ENCODE results near the gene DCAF10.
A peak's percentile ranks its signal among the peaks of the same experiment; 100 is the strongest.
"Not testable (repeated sequence)": the region's sequence is repeated elsewhere in the genome, so short reads cannot be mapped to it uniquely, and the experiment has no call there.

DCAF10 gene

GRCh38 chr9:37909836-37910235 lies 109.2 kb downstream of the DCAF10 start:
- DNase-seq: not testable (repeated sequence)

- no peak for DNase-seq
These were observed 109.7 kb downstream of the DCAF10 start for GRCh38 chr9:37910271-37910670.

DNA sequence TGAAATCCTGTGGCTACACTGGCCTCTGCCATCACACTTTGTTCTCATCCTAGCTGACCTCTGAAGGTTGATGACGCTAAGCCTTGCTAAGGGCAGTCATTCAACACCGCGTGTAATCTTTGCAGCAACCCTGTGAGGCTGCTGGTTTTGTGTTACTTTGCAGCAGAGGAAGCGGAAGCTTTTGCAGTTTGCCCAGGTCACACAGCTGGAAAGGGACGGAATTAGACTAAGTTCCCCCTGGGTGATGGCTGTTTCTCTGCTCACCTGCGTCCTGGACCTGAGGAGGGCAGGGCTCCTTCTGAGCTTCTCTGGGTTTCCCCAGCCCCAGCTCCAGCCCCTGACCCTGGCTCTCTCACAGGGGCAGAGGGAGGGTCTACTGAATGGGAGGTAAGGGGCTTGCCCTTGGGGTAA lies 110.7 kb downstream of the DCAF10 start:
- no peak for DNase-seq

DNA sequence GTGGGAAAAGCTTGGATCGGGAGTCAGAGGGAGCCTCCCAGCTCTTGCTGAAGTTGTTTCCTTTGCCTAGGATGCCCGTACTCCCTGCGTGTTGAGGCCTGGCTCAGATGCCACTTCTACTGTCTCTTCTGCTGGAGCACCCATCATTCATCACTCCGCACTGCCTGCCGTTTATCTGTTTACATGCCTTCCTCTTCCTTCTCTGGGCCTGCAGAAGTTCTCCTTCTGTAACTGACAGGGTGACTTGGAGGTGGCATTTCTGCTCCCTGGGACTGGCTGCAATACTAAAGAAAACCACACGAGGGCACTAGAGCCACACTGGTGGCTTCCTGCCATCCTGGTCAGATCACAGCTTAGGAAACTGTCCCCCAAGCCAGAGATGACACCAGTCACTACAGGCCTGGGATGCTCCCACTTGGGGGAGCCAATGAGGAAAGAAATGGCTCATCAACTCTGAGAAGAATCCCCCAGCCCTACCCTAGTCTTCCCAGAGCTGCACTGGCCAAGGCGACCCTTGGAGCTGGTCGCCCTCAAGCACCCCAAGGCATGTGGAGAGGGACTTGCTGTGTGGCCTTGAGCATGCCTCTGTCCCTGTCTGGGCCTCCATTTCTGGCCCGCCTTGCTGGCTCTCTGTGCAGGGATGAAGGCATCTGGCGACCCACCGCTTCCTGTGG lies 113.0 kb downstream of the DCAF10 start:
- DNase-seq: peak; percentile 68

DNA sequence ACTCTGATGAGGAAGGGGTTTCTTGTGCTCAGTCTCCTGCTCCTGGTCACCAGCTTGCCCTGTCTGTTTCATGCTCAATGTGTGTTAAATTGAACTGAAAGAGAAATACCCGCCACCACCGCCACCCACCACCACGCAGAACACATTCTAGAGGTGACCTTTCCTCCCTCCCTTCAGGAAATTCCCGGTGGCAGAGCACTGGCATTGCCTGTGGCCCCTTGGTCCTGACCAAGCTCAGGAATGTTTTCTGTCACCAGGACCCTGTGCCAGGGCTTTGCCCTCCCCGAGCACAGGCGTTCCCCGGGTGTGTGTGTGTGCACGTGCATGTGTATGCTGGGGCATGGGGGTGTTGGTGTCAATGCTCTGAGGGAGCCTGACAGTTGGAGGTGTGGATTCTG lies 113.6 kb downstream of the DCAF10 start:
- no peak for DNase-seq

DNA sequence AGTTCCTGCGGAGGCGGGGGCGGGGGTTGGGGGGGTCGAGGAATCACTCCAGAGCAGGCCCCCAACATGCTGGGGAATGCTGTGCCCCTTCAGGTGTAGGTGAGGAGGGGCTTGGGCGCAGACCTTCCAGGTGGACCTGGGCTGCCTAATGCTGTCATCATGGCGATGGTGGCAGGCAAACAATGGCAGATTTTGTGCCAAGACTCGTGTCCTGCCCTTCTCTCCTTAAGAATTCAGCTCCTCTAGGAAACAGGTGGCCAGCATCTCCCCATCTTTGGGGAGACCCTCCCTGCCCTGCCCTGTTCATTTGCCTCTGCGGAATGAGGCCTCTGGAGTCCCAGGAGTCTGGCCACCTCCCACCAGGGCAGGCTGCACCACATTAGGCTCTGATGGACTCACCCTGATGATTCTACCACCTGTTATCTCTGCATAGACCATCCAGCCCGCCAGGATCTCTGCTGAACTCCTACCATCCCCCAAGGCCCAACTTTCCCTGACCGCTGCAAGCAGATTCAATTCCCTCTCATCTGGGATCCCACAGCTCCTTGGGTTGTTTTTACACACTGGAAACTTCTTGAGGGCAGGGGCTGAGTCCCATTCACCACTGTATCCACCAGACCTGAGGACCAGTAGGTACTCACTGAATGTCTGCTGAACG lies 114.2 kb downstream of the DCAF10 start:
- no peak for DNase-seq

DNA sequence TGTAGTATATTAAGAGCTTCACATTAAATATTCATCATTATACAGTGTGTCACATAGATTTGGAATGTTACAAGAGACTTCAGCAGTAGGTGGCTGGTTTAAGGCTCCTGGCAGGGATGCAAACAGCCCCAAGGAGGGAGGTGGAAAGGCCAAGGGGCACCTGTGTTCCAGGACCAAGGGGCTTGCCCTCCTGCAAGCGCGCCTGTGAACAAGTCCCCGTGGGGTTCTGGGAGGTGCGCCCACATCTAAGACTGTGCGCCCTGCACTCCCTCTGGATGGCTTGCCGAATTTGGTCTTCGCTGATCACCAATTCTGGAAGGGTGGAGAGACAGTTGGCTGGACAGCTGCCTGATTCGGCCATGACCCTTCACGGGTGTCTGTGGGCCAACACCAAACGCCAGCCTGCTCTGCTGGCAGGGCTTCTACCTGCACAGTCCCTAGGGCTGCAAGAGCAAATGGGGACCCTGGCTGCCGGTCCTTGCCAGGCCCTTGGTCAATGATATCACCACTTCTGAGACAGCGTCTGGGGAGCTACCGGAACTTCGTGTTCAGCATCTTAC lies 115.4 kb downstream of the DCAF10 start:
- DNase-seq: no peak

GRCh38 chr9:37916471-37917312 lies 116.1 kb downstream of the DCAF10 start:
- no peak for DNase-seq
